GM18499 (cell line): ENCODE results near the gene BCL11A.
A peak's percentile ranks its signal among the peaks of the same experiment; 100 is the strongest.
"Not testable (repeated sequence)": the region's sequence is repeated elsewhere in the genome, so short reads cannot be mapped to it uniquely, and the experiment has no call there.

Experiments used
- ATAC-seq: cut with Tn5 transposase; IDR thresholded peaks from one replicate; pipeline ENCODE4 v1.9.1; 2021; ENCODE audit warnings: moderate number of reproducible peaks; ENCODE audit not compliant: insufficient read depth, unreplicated experiment

The BCL11A gene

DNA sequence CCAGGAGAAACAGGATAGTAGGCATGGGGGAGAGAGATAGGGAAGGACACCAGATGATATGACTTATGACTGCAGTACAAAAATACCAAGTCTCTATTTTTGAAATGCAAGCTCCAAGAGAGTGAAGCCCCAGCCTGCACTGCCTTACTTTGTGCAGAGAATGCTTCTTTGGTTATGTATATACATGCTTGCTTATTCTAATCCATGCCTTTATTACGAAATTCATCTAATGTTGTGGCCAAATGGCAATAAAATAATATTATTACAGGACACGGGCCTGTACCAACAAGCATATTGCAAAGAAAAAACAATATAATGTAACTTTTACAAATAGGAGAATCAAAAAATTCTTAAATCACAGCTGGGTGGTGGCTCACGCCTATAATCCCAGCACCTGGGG is 110.8 kb downstream of the BCL11A start:
- ATAC-seq, result no peak

DNA sequence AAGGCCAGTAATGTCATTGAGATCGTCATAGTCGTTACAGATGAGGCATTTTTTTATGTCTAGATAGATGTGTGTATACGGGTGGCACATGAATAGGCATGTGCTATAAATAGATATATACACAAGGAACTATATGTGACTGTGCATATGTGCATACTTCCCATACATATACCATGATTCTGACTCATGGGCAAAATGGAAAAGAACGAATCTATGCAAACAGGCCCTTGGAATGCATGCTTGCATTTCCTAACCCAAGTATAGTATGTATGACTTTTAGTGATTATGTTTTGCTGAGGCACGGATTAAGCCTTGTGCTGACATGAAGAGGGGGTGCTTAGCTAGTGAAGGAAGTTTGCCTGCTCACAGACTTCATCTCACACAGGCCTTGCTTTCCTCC is 111.7 kb downstream of the BCL11A start:
- no peak for ATAC-seq

DNA sequence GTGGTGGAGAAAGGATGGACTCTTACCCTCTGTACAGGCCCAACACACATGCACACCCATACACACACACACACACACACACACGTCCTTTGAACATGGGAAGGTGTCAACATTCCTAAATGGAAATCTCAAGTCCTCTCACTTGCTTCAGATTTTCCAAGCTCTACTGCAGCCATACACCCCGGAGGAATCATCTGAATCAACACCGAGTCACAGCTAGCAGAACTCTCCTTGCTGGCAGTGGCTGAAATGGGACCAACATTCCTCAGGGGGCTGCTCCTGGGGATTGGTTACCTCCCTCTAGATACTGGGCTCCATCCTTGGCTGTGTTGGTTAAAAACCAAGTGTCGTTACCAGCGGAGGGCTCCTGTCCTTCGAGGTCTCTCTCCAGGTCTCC is 112.7 kb downstream of the BCL11A start:
- no peak for ATAC-seq

DNA sequence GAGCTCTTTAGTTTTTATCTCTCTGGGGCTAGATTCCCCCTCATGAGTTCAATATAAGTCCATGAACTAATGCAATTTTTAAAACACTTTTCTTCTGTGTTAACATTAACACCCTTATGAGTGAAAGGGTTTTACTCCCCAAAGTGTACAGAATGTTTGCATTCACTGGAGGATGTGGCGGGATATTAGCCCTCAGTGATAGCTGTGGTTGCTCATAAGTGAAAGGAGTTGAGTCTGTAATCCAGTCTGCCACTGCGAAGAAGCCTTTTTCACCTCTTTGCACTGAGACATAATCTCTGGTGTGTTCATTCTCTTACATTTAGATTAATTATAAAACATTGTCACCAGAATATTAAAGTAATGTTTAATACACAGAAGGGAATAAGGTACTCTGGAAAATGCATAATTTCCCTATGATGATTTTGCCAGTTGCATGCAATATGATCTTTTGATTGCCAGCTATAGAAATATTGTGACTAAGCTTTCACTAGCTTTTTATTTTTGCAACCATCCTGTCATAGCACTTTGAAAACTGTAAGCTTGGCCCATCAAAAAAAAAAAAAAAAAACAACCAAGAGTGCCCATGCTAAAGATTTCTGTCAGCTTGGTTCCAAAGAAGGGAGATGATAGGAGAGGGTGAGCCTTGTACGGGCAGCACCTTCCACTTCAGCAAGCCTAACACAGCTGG is 113.2 kb downstream of the BCL11A start:
- ATAC-seq, result no peak

DNA sequence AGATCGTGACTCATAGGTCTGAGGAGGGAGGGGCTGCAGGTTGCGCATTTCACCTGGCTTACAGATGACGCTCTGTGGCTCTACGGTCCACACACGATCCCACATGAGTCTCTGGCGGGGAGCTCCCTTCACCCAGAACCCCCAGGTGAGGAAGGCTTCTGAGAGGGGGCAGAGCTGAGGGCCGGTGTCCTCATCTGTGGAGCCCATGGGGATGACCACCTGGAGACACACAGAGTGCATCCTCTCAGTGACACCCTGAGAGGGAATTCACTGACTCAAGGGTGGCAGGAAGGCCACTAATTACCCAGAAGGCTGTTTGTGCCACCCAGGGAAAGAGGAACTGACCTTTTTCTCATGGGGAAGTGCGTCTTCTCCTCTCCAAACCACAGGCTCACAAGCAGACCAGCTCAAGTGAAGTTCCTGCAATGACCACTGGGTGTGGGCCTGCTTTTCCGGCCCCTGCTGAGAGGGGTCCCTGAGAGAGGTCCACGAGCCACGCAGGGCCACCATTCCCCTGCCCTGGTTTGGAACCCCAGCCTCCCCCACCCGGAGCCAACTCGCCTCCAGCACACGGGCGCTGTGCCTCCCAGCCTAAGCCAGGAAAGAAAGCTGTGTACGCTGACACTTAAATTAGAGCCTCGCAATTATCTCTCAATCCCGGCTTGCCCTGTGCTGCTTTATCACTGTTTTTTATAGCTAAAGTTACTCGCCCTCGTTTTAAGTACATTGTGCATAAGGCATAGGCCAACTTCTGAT is 114.1 kb downstream of the BCL11A start:
- ATAC-seq, result peak; percentile 98

DNA sequence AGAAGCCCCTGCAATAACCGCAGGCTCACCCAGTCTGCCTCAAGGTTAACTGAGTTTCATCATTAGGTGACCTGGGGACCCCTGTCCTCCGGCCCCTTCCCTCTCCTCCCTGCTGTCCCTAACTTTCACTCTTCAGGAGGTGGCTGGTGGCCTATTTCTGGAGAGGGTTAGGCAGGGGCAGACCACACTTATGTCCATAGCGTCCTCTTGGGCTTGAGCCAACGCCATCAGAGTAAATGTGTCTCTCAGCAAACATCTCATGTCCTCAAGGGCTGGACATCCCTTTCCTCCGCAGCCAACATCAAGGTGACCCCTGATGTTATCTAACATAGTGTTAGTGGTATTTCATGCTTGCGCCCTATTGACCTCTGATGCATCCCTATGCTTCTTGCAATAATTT is 114.8 kb downstream of the BCL11A start:
- ATAC-seq, result no peak

DNA sequence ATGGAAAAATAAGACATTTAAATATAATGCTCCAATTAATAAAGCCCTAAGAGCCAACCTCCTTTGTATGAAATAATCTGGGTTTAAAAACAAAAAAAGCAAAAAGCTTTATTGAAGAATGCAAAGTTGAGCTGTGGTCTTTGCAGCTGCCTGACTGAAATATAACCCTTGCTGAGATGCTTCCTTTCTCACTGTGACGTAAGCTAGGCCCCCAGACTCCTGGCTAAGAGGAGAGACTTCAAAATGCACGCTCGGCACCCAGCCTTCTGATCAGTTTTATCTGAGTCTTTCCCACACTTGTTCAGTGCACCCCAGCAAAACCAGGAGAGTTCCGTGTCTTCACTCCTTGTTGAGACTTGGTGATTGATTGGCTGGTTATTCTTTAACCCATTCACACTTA is 115.3 kb downstream of the BCL11A start:
- ATAC-seq, result no peak

DNA sequence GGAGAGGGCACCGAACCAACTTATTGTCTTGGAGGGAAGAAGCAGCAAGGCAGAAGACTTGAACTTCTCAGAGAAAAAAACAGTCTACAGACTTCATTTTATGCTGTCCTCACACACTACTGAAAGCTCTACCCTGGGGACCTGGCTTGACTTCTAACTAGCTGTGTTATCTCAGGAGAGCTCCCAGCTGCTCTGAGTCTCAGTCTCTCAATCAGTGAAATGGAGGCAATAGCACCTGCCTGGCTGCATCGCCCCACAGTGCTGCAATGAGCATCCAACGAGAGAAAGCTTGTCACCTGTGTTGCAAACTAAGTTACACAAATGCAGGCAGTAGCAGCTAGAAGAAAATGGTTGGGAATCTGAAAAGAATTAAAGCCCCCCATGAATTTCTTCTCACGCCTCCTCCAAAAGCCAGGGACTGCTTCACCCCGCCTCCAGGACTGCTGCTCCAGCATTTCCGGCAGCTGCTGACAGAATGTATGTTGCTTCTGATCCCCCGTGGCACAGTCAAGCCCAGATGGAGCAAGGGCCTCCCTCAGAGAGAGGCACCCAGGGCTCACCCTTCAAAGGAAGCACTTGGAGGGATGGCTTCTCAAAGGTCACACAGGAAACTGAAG is 116.3 kb downstream of the BCL11A start:
- no peak for ATAC-seq

DNA sequence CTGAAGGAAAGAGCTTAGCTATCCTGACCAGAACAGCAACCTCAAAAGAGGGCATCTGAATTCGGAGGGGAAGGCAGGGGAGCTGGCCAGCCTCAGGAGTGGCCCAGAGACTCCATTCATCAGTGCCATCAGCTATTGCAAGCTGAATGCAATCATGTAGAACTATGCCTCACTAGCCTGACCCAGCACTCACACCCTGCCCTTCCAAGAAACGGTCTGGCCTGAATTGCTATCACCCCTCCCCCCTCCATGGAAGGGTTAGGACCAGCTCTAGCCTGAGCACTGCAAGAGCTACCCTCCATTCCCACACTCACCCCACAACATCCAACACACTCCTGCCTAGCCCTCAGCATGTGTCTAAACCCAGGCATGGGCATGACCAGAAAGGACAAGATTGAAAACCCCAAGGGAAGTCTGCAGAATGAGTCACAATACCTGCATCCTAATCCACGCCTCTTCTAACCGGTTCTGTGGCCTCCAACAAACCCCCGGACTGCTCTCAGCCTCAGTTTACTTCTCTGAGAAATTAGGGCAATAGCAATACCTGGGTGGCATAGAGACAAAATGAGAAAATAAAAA is 120.3 kb downstream of the BCL11A start:
- no peak for ATAC-seq

DNA sequence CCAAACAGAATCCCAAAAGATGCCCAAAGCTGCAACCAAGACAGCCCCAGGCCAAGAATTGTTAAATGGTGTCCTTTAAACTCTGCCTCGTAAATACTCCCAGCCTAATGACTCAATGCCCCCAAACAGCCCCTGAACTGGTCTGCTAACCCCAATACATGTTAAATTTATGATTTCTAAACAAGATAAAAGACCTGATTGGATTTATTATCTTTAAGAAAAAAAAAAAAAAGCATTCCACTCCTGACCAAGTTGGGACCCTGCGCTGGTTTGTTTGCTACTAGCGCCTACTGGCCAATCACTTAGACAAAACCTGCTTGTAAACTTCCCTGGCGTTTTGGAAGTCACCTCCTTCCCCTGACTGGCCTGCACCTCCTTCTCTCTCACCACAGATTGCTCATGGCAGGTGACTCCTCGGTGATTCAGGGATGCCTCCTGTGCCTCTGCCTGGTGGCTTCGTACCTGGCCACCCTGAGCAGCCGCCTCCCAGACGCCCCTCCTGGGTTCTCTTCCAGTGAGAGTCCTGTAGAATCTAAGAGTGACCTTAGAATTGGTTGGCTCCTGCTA is 121.3 kb downstream of the BCL11A start:
- no peak for ATAC-seq

DNA sequence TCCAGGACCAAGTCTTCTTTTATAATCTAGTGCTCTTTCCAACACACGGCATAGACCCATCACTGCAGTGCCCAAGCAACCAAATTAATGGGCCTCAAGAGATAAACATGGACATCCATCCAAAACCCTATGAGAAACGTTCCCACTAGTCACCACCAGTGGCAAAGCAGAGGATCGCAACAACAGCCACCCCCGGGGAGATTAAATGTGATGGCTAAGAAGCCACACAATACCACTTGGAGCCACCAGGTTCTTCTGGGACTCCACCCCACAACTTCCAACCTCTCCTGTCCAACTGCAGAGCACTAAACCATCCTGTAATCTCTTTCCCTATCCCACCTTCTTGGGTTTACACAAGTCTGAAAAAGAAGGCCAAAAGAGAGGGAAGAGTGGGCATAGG is 123.8 kb downstream of the BCL11A start:
- ATAC-seq, result no peak

DNA sequence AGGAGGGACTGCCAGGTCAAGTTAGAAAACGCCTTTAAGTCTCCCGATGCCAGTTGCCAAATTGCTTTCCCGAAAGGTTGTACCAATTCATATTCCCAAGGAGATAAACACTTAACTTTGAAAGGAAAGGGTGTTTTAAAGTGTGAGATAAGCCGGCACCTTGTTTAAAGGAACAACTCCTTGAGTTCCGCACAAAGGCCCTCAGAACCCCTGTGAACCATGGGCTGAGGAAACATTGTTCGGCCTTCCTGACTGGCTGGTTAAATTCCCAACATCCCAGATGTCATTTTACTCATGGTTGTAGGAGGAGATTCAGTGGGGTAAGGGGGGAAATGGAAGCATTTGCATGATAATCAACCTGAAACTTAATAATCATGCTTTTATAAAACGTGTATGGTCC is 126.6 kb downstream of the BCL11A start:
- ATAC-seq, result no peak

DNA sequence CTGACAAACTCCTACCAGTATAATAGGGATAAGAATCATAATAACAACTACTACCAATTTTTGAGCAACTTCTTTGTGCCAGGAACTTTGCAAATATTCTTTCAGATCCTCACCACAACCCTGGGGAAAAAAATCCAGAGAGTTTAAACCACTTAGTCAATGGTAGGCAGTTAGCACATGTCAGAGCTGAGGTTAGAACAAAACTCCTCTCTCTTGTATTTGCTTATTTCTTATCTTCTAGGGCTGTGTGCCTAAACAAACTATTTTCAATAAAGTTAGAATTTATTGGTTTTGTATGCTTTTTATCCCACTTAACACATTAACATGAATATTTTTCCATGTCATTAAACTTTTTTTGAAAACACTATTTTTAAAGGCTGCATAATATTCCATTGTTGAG is 127.1 kb downstream of the BCL11A start:
- no peak for ATAC-seq

DNA sequence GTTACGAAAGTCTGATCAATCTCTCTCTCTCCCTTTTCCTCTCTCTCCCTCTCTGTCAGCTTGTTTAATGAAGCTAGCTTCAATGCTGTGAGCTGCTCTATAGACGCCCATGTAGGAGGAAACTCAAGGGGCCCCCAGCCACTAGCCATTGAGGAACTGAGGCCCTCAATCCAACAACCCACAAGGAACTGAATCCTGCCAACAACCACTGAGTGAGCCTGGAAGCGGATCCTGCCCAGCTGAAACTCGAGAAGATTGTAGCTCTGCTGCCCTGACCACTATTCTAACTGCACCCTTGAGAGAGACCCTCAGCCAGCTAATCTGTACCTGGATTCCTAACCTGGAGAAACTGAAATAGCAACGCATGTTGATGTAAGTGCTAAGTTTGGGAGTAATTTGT is 129.2 kb downstream of the BCL11A start:
- ATAC-seq, result no peak

DNA sequence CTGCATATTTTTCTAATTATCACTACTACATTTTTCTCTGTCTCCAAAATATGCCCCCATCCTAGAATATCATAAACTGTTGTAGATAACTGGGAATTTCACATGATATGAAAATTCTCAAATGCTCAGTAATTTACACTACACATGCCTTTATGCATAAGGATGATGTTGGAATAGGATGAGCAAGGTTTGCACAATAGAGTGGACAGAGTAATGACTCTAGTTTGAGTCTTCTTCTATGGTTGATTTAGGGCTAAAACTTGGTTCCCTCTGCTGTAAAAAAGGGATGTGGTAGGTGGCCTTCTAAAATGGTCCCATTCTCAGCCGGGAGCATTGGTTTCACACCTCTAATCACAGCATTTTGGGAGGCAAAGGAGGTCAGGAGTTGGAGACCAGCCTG is 129.9 kb downstream of the BCL11A start:
- ATAC-seq, result no peak

DNA sequence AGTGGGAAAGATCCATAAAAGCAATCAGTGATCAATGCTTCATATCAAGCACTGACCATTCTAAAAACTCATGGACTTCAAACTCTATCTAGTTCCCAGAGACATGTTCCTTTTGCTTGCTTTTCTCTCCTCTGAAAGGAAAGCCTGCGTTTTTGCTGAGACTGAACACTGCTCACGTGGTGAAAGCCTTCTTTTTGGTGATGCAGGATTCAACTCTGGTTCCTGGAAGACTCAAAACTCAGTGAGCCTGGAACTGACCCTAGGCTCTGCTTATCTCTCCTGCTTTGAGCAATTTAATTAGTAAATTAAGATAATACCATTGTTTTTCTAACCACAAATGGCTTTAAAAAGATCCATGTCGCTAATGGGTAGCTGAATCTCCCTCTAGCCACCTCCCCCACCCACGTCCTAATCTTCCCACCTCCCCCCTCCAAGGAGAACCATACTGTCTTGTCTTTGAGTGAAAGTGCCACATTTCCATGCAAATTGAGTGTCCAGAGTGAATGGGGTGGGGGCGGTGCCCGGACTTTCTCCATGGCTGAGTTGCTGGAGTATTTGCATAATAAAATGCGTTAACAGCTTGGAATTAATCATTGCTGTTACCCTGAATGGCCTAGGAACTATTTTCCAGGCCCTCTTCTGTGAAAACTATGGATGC is 130.5 kb downstream of the BCL11A start:
- no peak for ATAC-seq

DNA sequence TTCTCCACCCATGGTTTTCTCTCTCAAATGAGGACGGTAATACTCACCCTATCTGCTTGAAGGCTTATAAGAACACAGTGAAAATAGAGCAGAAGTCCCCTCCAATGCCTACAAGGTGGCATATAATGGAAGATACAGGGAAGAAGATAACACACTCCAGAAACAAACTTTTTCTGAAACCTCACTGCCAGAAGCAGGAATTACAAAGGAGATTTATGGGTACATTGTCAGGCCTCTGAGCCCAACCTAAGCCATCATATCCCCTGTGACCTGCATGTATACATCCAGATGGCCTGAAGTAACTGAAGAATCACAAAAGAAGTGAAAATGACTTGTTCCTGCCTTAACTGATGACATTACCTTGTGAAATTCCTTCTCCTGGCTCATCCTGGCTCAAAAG is 136.2 kb downstream of the BCL11A start:
- not testable (repeated sequence) for ATAC-seq

DNA sequence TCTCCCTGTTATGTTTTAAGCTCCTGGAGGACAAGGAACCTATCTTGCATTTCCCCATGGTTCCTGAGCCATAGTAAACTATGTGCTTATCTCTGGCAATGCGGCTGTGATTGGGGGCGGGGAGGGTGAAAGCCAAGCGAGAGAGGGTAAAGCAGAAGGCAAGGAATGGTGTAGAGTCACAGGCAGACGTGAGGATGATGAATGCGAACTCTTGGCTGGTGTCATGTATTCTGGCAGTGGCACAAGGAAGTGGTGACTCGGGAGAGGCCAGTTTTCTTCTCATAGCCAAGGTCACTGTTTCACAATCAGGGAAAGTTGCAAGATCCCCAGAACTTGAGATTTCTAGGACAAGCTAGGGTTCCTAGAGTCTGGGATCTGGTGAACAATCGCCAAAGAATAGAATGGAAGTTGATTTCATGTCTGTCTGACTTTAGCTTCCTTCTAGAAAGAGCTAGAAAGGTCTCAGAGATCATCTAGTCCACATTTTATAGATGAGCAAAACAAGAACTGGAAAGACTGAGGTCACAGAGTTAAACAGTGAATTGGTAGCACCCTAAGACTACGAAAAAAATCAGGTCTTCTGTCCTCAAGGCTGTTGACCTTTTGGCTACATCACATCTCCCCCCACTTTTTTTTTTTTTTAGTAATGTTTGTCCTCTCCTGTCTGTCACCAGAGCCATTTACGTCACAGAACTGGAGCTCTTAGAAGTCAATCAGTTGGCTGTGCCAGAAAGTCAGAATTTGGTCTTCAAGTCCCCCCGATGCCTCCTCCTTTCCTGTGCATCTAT is 137.0 kb downstream of the BCL11A start:
- no peak for ATAC-seq

DNA sequence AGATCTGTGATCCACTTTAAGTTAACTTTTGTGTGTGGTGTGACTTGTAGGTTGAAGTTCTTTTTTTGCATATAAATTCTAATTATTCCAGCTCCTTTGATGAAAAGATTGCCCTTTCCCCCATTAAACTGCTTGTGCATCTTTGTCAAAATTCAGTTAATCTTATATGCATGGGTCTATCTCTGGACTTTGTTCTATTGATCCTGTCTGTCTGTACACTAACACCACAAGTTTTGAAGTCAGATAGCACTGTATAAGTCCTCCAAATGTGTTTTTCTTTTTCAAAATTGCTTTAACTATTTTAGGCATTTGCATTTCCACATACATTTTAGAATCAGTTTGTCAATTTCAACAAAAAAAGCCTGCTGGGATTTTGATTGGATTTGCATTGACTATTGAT is 137.6 kb downstream of the BCL11A start:
- no peak for ATAC-seq
